Uterus (tissue), 2 donors: ENCODE data around the gene REG3A.

Experiments
- POLR2A ChIP-seq, 2 donors: fragments of 450-650 bp; IDR thresholded peaks; one replicate each; pipeline ENCODE4 v1.6.1; 2016; ENCODE audit warnings: antibody characterized with exemption in 2 of 2, mild to moderate bottlenecking in 1 of 2, moderate library complexity in 1 of 2
- TF ChIP-seq, protein P1 (sequence below), 4 experiments: fragments of 200-600 bp in 2 of 4; fragments of 450-650 bp in 2 of 4; sonication (generic) in 2 of 4; IDR thresholded peaks; one replicate each; pipeline ENCODE4 v1.5.1; 2016 to 2019; ENCODE audit warnings: antibody characterized with exemption in 4 of 4, mild to moderate bottlenecking in 2 of 4, moderate library complexity in 1 of 4

DNA sequence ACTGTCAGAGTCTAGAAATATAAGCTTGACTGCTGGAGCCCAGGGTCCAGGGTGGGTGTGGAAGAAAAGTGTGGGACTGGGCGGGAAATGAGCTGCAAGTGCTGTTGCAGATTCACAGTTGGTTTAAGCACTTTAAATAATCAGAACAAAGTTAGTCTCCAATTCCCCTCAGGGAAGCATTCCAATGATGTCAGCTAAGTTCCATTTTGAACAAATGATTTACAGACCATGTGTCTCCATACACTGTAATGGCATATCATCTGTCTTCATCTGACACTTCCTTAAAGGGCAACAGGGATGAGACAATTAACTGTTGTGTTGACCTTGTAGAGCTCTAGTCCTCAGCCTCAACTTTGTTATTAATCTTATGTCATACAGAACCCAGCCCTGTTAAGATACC, 31.5 kb upstream of the REG3A start:
- TF ChIP-seq, protein P1, sequence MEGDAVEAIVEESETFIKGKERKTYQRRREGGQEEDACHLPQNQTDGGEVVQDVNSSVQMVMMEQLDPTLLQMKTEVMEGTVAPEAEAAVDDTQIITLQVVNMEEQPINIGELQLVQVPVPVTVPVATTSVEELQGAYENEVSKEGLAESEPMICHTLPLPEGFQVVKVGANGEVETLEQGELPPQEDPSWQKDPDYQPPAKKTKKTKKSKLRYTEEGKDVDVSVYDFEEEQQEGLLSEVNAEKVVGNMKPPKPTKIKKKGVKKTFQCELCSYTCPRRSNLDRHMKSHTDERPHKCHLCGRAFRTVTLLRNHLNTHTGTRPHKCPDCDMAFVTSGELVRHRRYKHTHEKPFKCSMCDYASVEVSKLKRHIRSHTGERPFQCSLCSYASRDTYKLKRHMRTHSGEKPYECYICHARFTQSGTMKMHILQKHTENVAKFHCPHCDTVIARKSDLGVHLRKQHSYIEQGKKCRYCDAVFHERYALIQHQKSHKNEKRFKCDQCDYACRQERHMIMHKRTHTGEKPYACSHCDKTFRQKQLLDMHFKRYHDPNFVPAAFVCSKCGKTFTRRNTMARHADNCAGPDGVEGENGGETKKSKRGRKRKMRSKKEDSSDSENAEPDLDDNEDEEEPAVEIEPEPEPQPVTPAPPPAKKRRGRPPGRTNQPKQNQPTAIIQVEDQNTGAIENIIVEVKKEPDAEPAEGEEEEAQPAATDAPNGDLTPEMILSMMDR (IDR thresholded peaks at IDR 0.05) = no peak
- TF ChIP-seq POLR2A (IDR thresholded peaks at IDR 0.05) = no peak
